ENCODE results near the gene DCAF5.

DNA sequence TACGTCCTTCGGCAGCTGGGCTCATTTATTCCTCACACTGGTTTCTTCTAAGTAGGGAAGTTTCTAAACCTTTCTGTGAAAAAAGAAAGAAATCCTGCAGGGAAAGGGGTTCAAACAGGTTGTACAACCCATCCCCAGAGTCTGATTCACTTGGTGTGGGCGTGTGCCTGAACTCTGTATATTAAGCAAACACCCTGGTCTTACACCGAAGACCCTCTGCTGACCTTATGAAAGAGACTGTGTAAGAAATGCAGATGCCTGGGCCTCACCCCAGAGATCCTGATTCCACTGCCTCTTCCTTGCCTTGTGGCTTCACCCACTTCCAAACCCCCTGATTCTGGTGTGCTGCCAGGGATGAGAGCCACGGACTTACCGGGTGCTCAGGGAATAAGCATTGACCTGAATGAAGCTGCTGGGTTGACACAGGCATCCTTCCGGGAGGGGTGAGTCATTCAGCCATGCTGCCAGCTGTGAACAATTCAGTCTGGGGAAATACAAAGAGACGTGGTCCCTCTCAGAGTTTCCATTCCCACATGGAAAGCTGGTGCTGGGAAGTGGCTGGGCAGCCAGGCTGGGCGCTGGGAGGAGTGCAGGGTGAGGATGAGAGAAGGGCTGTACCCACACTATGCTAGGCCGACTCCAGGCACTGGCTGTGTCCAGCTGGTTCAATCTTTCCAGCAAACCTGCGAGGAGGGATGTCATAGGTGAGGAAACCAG, 147.3 kb downstream of the DCAF5 start:
- TF ChIP-seq, protein P1, sequence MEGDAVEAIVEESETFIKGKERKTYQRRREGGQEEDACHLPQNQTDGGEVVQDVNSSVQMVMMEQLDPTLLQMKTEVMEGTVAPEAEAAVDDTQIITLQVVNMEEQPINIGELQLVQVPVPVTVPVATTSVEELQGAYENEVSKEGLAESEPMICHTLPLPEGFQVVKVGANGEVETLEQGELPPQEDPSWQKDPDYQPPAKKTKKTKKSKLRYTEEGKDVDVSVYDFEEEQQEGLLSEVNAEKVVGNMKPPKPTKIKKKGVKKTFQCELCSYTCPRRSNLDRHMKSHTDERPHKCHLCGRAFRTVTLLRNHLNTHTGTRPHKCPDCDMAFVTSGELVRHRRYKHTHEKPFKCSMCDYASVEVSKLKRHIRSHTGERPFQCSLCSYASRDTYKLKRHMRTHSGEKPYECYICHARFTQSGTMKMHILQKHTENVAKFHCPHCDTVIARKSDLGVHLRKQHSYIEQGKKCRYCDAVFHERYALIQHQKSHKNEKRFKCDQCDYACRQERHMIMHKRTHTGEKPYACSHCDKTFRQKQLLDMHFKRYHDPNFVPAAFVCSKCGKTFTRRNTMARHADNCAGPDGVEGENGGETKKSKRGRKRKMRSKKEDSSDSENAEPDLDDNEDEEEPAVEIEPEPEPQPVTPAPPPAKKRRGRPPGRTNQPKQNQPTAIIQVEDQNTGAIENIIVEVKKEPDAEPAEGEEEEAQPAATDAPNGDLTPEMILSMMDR (IDR thresholded peaks at IDR 0.05): no peak
- TF ChIP-seq POLR2A (IDR thresholded peaks at IDR 0.05) (no peak), POLR2AphosphoS5 (IDR thresholded peaks at IDR 0.05; ENCODE audit: insufficient read depth in 1 of 2, low read depth in 1 of 2) (peak; percentile 47 to 79)

All from vagina (tissue), 2 donors.